Subcutaneous abdominal adipose tissue (tissue), 5 donors: ENCODE results near the gene IGDCC3.
"Not testable (repeated sequence)": the region's sequence is repeated elsewhere in the genome, so short reads cannot be mapped to it uniquely, and the experiment has no call there.

Experiments
- H3K27ac ChIP-seq: one replicate; pipeline ENCODE4 v1.7.0; 2013; ENCODE audit warnings: low read depth, mild to moderate bottlenecking, inconsistent platforms, low read length, moderate library complexity
- H3K27me3 ChIP-seq, 5 donors: one replicate each; pipeline ENCODE4 v1.7.0; 2013; ENCODE audit warnings: low read length in 5 of 5, inconsistent platforms in 1 of 5; ENCODE audit not compliant: control insufficient read depth in 5 of 5, insufficient read depth in 4 of 5
- H3K36me3 ChIP-seq, 5 donors: one replicate each; pipeline ENCODE4 v1.7.0; 2013; ENCODE audit warnings: low read length in 5 of 5; ENCODE audit not compliant: control insufficient read depth in 5 of 5, insufficient read depth in 5 of 5
- H3K4me1 ChIP-seq, 5 donors: one replicate each; pipeline ENCODE4 v1.7.0; 2013; ENCODE audit warnings: low read length in 5 of 5, mild to moderate bottlenecking in 3 of 5, moderate library complexity in 1 of 5; ENCODE audit not compliant: control insufficient read depth in 5 of 5, insufficient read depth in 5 of 5
- H3K4me3 ChIP-seq, 5 donors: one replicate each; pipeline ENCODE4 v1.7.0; 2013; ENCODE audit warnings: low read length in 5 of 5, low read depth in 1 of 5
- H3K9ac ChIP-seq, 5 donors: one replicate each; pipeline ENCODE4 v1.7.0; 2013; ENCODE audit warnings: low read length in 5 of 5, mild to moderate bottlenecking in 4 of 5, moderate library complexity in 3 of 5
- H3K9me3 ChIP-seq, 5 donors: one replicate each; pipeline ENCODE4 v1.7.0; 2013; ENCODE audit warnings: low read length in 5 of 5; ENCODE audit not compliant: control insufficient read depth in 5 of 5
- donor health status: healthy.
- donor health status: healthy.
- donor health status: healthy.
- donor health status: healthy.
- donor health status: healthy.

Gene IGDCC3

GRCh38 chr15:65363766-65364165, 14.0 kb downstream of the IGDCC3 start:
- Histone ChIP-seq H3K36me3 (no peaks in the 10 kb centered on the region), H3K9me3 (no peaks in the 10 kb centered on the region), H3K9ac (no peak overlapping the region), H3K27me3 (peaks cover 0 to 16% (median 4%) of the 10 kb centered on the region in 5 donors), H3K4me1 (peaks cover 0 to 4% (median 0%) of the 10 kb centered on the region in 5 donors), H3K27ac (no peak overlapping the region), H3K4me3 (no peak overlapping the region)

DNA sequence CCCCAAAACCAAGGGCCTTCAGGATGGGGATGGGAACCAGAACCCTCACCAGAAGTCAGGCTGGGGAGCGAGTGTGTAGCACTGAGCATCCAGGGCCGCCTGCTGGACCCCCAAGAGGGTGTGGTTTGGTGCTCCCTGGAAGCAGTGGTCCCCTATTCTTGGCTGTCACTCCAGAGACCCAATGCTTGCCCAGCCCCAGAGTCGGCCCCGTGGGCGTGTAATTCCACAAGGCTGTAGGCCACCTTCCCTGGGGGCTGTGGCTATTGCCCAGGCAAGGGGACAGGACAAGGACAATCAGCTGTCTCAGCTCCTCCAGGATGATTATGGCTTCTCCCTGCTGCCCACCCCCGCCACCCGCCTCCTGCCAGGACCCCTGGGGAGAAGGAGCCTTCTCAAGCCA, 14.5 kb downstream of the IGDCC3 start:
- Histone ChIP-seq H3K27ac (no peak overlapping the region), H3K36me3 (no peaks in the 10 kb centered on the region), H3K27me3 (peaks cover 0 to 16% (median 4%) of the 10 kb centered on the region in 5 donors), H3K9me3 (no peaks in the 10 kb centered on the region), H3K9ac (no peak overlapping the region), H3K4me1 (peaks cover 0 to under 1% (median 0%) of the 10 kb centered on the region in 5 donors), H3K4me3 (no peak overlapping the region)

- Histone ChIP-seq H3K36me3 (no peaks in the 10 kb centered on the region), H3K4me3 (no peak overlapping the region), H3K9ac (no peak overlapping the region), H3K9me3 (no peaks in the 10 kb centered on the region), H3K4me1 (no peaks in the 10 kb centered on the region), H3K27ac (no peak overlapping the region), H3K27me3 (peaks cover 0 to 17% (median 11%) of the 10 kb centered on the region in 5 donors)
Measured at GRCh38 chr15:65362491-65362890, 15.3 kb downstream of the IGDCC3 start.

GRCh38 chr15:65361708-65362459, 15.9 kb downstream of the IGDCC3 start:
- H3K9ac ChIP-seq, result no peak overlapping the region
- no peaks in the 10 kb centered on the region for H3K4me1 ChIP-seq
- no peaks in the 10 kb centered on the region for H3K9me3 ChIP-seq
- no peak overlapping the region for H3K4me3 ChIP-seq
- H3K36me3 ChIP-seq, result no peaks in the 10 kb centered on the region
- no peak overlapping the region for H3K27ac ChIP-seq
- H3K27me3 ChIP-seq, result peaks cover 0 to 23% (median 12%) of the 10 kb centered on the region in 5 donors

GRCh38 chr15:65360506-65360905, 17.3 kb downstream of the IGDCC3 start:
- H3K9ac ChIP-seq, result no peak overlapping the region
- no peak overlapping the region for H3K4me3 ChIP-seq
- peaks cover 9 to 31% (median 20%) of the 10 kb centered on the region in 5 donors for H3K27me3 ChIP-seq
- no peaks in the 10 kb centered on the region for H3K9me3 ChIP-seq
- no peaks in the 10 kb centered on the region for H3K36me3 ChIP-seq
- H3K4me1 ChIP-seq, result peaks cover 0 to 7% (median 7%) of the 10 kb centered on the region in 5 donors
- H3K27ac ChIP-seq, result no peak overlapping the region

GRCh38 chr15:65355988-65356353, 21.8 kb downstream of the IGDCC3 start:
- peak overlapping the region in 2 of 5 donors; percentile 11 to 64 for H3K9ac ChIP-seq
- no peaks in the 10 kb centered on the region for H3K36me3 ChIP-seq
- peaks cover 0 to 5% (median 3%) of the 10 kb centered on the region in 5 donors for H3K9me3 ChIP-seq
- peaks cover 9 to 25% (median 18%) of the 10 kb centered on the region in 5 donors for H3K27me3 ChIP-seq
- H3K27ac ChIP-seq, result no peak overlapping the region
- peak overlapping the region; percentile 4 to 61 (median 54) for H3K4me3 ChIP-seq
- H3K4me1 ChIP-seq, result peaks cover 0 to 10% (median 8%) of the 10 kb centered on the region in 5 donors

DNA sequence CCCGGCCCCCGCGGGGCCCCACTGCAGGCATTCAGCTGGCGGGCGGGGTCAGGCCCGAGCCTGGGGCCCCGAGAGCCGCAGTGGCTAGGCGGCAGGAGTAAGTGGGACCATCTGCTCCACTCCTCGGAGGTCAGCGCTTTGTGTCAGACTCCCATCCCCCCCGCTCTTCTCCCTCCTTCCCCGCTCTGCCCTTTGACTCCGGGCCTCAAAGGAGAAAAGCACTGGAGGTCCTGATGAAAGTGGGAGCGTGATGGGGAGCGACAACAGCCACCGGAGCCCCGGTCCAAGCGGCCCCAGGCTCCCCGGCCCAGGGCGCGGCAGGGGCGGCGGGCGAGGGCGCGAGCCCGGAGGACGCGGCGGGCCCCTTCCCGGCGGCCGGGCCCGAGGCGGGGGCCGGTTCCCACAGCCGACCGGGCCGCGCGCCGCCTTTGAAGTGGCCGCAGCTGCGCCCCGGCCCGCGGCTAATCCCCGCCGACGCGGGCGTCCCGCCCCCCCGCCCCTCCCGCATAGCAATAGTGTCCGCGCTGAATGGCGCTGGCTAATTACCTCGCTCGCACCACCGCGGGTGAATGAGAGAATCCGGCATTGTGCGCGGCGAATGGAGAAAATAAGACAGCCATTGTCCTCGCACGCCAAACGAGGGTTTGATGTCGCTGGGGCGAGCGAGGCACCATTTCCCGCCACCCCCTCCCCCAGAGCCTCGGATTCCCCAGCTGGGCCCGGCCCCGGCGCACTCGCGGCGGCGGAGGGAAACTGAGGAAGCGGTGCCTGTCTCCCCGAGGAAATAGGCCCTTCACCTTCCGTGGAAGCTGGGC, 22.4 kb downstream of the IGDCC3 start:
- Histone ChIP-seq H3K36me3 (no peaks in the 10 kb centered on the region), H3K9ac (peak overlapping the region in 2 of 5 donors; percentile 11 to 64), H3K27me3 (peaks cover 9 to 25% (median 18%) of the 10 kb centered on the region in 5 donors), H3K9me3 (peaks cover 0 to 5% (median 3%) of the 10 kb centered on the region in 5 donors), H3K27ac (no peak overlapping the region), H3K4me3 (peak overlapping the region; percentile 35 to 61 (median 54)), H3K4me1 (peaks cover 0 to 10% (median 8%) of the 10 kb centered on the region in 5 donors)

GRCh38 chr15:65354835-65355172, 23.0 kb downstream of the IGDCC3 start:
- peaks cover 9 to 25% (median 18%) of the 10 kb centered on the region in 5 donors for H3K27me3 ChIP-seq
- no peak overlapping the region for H3K4me3 ChIP-seq
- H3K9ac ChIP-seq, result no peak overlapping the region

GRCh38 chr15:65351972-65352371, 25.8 kb downstream of the IGDCC3 start:
- not testable (repeated sequence) for H3K9me3 ChIP-seq, H3K4me3 ChIP-seq, H3K36me3 ChIP-seq, H3K27ac ChIP-seq, H3K9ac ChIP-seq
- Histone ChIP-seq H3K4me1 (peaks cover 0 to 10% (median 8%) of the 10 kb centered on the region in 5 donors), H3K27me3 (peaks cover 8 to 14% (median 13%) of the 10 kb centered on the region in 5 donors)

More at GRCh38 chr15:65354835-65355172, 23.0 kb downstream of the IGDCC3 start:
- Histone ChIP-seq H3K36me3 (no peaks in the 10 kb centered on the region), H3K9me3 (peaks cover 0 to 5% (median 3%) of the 10 kb centered on the region in 5 donors), H3K27ac (no peak overlapping the region), H3K4me1 (peaks cover 0 to 10% (median 8%) of the 10 kb centered on the region in 5 donors)

DNA sequence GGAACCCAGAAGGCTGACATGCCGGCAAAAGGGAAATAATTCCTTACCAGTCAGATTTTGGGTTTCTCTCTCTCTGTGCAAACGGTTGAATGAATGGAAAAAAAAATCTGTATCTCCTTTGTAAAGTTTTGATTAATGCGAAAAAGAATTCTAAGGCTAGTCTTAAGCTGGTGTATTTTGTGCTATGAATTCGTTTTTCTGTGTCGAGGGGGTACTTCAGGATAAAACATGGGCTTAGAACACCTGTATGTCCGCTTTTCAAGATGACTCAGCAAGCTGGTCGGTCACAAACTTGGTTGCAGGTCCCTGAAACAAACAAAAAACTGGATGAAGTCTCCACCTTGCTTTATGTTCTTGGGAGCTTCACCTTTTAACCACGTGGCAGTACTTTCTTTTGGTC, 28.5 kb downstream of the IGDCC3 start:
- Histone ChIP-seq H3K9me3 (peaks cover 0 to 5% (median 3%) of the 10 kb centered on the region in 5 donors), H3K36me3 (no peaks in the 10 kb centered on the region), H3K27ac (no peak overlapping the region), H3K9ac (no peak overlapping the region), H3K27me3 (peaks cover 0 to 3% (median 2%) of the 10 kb centered on the region in 5 donors), H3K4me3 (no peak overlapping the region), H3K4me1 (no peaks in the 10 kb centered on the region)
